ENCODE data around the gene ZMYM2. TPM values are rescaled to one million over a fixed set of nuclear protein-coding genes. Genes with fewer than 3 reads are reported as not detected.

ZMYM2 gene
- total and polyA plus RNA-seq, 10 of the 15 experiments (the other 5 are each of a cell fraction or from before 2014, with no cell fraction given), result 9.5 to 60.4 (median 34.6) TPM

DNA sequence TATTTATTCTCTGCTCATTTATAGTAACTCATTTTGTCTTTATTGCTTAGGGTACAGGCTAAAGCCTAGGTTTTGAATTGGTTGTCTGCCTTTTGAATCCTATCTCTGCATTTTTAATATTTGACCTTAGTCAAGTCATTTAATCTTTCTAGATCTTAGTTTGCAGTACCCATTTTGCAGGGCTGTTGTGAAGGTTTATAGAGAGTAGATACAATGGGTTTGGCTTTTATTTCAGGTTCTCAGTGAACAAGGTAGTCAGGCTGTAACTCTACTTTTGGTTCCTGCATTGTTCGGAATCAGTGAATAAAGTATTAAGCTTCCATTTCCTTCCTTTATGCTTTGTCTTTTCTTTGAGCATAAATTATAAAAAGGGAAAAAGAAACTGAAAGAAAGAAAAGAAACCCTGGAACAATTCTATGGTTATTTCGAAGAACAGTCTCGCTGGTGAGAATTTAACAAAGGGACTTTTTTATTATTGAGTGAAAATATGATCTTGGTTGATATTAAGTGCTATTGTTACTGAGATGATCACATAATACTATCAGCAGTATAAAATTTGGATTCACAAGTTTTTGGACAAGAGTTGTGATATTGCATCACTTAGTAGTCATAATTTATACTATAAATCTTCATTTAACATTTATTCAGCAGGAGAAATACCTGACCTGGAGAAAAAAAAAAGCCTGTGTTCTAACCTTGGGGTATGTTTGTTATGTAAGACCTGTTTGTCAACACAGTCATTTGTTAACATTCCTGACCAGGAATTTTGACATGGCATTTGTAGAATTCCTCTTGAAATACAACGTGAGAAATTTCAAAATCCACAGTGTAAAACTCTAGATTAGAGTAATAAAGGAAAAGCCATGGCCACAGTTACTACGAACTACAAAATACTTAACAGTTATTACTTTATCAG lies 91.3 kb downstream of the ZMYM2 start:
- H3K9ac ChIP-seq (ENCODE audit: control insufficient read depth, insufficient read depth, low read length), result no peak overlapping the region
- 0 out of 2 replicates have a peak overlapping the region, but pooled peaks have one; percentile 22 for H3K4me2 ChIP-seq (ENCODE audit: control insufficient read depth, insufficient read depth)
- in situ Hi-C loops (cut with MboI), result no loop called here
- DNase-seq (ENCODE audit: low read depth, low spot score), result no peak
- H3K36me3 ChIP-seq (ENCODE audit: control insufficient read depth in 2 of 2, insufficient read depth in 2 of 2, low read length in 1 of 2), result peaks cover 0 to 11% of the 10 kb centered on the region in 2 experiments; a peak in 2 of 4 replicates
- no peak overlapping the region for H3K4me3 ChIP-seq
- 0 out of 2 replicates have a peak, but pooled peaks cover 3% of the 10 kb centered on the region for H3K4me1 ChIP-seq (ENCODE audit: control insufficient read depth, insufficient read depth, low read length)
- 51% methylated on average over 5 of the region's 5 CpGs for WGBS (ENCODE audit: insufficient coverage, insufficient replicate concordance, low lambda C conversion rate, missing lambda C conversion rate)
- BruUV-seq (replicated peaks), result no TSS peak
- H3K9me3 ChIP-seq (replicated peaks; ENCODE audit: control insufficient read depth, insufficient read depth, low read length), result no peaks in the 10 kb centered on the region
- H3K27ac ChIP-seq (ENCODE audit: control insufficient read depth, insufficient read depth), result peak overlapping the region; percentile 39; the same call in 1 of the 2 replicates
- H4K20me1 ChIP-seq (ENCODE audit: control insufficient read depth, insufficient read depth), result no peaks in the 10 kb centered on the region
- TF ChIP-seq ESRRA (IDR thresholded peaks at IDR 0.05; ENCODE audit: low read length) (no peak), SUZ12 (IDR thresholded peaks at IDR 0.05; ENCODE audit: unreplicated experiment) (no peak), BACH1 (IDR thresholded peaks at IDR 0.05; ENCODE audit: borderline replicate concordance) (no peak), TCF12 (IDR thresholded peaks at IDR 0.05; ENCODE audit: low read depth, low read length) (no peak), JUNB (IDR thresholded peaks at IDR 0.05) (peak; percentile 15; the same call in 1 of the 2 replicates), ASH2L (IDR thresholded peaks at IDR 0.05; ENCODE audit: borderline replicate concordance, low read depth) (no peak)
- TF ChIP-seq, protein P1, sequence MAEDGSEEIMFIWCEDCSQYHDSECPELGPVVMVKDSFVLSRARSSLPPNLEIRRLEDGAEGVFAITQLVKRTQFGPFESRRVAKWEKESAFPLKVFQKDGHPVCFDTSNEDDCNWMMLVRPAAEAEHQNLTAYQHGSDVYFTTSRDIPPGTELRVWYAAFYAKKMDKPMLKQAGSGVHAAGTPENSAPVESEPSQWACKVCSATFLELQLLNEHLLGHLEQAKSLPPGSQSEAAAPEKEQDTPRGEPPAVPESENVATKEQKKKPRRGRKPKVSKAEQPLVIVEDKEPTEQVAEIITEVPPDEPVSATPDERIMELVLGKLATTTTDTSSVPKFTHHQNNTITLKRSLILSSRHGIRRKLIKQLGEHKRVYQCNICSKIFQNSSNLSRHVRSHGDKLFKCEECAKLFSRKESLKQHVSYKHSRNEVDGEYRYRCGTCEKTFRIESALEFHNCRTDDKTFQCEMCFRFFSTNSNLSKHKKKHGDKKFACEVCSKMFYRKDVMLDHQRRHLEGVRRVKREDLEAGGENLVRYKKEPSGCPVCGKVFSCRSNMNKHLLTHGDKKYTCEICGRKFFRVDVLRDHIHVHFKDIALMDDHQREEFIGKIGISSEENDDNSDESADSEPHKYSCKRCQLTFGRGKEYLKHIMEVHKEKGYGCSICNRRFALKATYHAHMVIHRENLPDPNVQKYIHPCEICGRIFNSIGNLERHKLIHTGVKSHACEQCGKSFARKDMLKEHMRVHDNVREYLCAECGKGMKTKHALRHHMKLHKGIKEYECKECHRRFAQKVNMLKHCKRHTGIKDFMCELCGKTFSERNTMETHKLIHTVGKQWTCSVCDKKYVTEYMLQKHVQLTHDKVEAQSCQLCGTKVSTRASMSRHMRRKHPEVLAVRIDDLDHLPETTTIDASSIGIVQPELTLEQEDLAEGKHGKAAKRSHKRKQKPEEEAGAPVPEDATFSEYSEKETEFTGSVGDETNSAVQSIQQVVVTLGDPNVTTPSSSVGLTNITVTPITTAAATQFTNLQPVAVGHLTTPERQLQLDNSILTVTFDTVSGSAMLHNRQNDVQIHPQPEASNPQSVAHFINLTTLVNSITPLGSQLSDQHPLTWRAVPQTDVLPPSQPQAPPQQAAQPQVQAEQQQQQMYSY (CRISPR knock-in tag; IDR thresholded peaks at IDR 0.05), result no peak
- CTCF ChIA-PET, result interaction anchor here (0.5 kb wide), 1 partner anchor 1553 kb away, joined by 3 read pairs; no protein-coding TSS in a partner anchor
- SMC1A ChIA-PET (ENCODE audit: uncharacterized antibody, unreplicated experiment), result no interaction called here
- H3K27me3 ChIP-seq (replicated peaks in 1 of 2; ENCODE audit: control insufficient read depth in 2 of 2, insufficient read depth in 2 of 2, low read length in 1 of 2), result no peaks in the 10 kb centered on the region
- H2AFZ ChIP-seq (ENCODE audit: control insufficient read depth, low read depth, low read length), result no peak overlapping the region; the same call in 1 of the 2 replicates
- RAD21 ChIA-PET (ENCODE audit: unreplicated experiment), result no interaction called here
- ATAC-seq, result peak; percentile 74
- FAIRE-seq, result no peak
- H3K79me2 ChIP-seq (ENCODE audit: control insufficient read depth, insufficient read depth, low read length), result no peaks in the 10 kb centered on the region
- POLR2A ChIA-PET, result no interaction called here
- intact Hi-C loops (cut with micrococcal nuclease; ENCODE audit: unreplicated experiment), result no loop called here
